ENCODE measurements around the gene CACNA2D4. TPM values are rescaled to one million over a fixed set of nuclear protein-coding genes. Genes with fewer than 3 reads are reported as not detected.

CACNA2D4 gene
- total RNA-seq, 1 donor from 2014 or later: 0.45 TPM

DNA sequence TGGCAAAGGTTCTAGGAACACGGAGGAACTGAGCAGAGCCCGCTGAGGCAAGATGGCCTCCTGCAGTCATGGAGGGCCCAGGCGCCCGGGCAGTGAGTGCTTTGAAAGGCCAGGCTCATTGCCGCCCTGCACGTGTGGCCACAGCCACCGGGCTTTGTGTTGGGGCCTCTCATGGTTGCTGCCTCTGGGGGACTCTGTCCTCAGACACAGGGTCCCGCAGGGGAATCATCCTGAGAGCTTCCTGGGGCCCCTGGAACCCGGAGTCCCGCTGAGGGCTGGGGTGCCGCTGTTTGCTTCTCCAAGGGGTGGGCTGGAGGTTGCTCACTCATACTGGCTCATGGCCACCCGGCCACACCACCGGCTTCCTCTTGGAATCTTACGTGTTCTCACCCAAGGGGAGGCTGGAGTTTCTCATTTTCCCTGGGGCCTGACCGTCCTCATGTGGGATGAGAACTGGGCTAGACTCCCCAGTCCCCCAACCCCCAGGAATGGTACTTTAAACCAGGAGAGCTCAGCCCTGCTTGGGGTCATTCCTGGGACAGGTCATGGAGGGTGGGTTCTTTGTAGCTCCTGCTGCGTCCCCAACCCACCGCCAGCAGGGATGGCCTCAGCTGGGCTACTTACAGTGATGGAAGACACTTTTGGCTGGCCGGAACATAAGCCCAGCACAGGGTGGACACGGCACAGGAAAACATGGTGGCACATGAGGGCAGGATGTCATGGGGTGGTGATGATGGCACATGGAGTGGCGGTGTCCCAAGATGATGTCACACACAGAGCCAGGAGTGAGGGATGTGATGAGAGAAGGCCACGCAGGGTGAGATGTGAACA, 119.2 kb downstream of the CACNA2D4 start:
- no peak overlapping the region for H3K4me3 Mint-ChIP-seq
- TF ChIP-seq CTCF (IDR thresholded peaks at IDR 0.05; ENCODE audit: unreplicated experiment): no peak
- H3K9me3 Mint-ChIP-seq: no peaks in the 10 kb centered on the region
- no peaks in the 10 kb centered on the region for H3K27me3 Mint-ChIP-seq (ENCODE audit: low read depth)
- no peak for DNase-seq (ENCODE audit: low spot score in 2 of 2, unreplicated experiment in 2 of 2)
- peaks cover 6% of the 10 kb centered on the region for H3K4me1 Mint-ChIP-seq
- H3K36me3 Mint-ChIP-seq: no peaks in the 10 kb centered on the region
- H3K27ac Mint-ChIP-seq: no peak overlapping the region

DNA sequence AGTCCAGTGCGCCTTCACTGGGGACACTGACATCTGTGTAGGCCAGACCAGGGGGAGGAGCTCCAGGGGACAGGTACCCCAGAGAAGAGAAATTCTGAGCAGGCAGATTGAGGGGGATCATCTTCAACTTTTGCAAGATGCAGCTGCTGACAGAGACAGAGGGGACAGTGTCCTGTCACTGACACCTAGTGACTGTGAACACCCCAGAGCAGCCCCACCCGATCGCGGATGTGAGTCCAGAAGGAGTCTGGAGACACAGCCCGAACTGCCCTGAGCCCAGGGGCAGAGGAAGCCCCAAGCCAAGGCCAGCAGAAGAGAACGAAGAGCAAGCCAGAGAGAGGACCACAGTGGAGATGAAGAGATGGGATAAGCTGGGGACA, 119.8 kb downstream of the CACNA2D4 start:
- Mint-ChIP-seq H3K36me3 (no peaks in the 10 kb centered on the region), H3K4me3 (no peak overlapping the region), H3K4me1 (peaks cover 6% of the 10 kb centered on the region), H3K27ac (no peak overlapping the region), H3K9me3 (no peaks in the 10 kb centered on the region), H3K27me3 (ENCODE audit: low read depth) (no peaks in the 10 kb centered on the region)
- TF ChIP-seq CTCF (IDR thresholded peaks at IDR 0.05; ENCODE audit: unreplicated experiment): no peak
- DNase-seq (ENCODE audit: low spot score in 2 of 2, unreplicated experiment in 2 of 2): no peak

DNA sequence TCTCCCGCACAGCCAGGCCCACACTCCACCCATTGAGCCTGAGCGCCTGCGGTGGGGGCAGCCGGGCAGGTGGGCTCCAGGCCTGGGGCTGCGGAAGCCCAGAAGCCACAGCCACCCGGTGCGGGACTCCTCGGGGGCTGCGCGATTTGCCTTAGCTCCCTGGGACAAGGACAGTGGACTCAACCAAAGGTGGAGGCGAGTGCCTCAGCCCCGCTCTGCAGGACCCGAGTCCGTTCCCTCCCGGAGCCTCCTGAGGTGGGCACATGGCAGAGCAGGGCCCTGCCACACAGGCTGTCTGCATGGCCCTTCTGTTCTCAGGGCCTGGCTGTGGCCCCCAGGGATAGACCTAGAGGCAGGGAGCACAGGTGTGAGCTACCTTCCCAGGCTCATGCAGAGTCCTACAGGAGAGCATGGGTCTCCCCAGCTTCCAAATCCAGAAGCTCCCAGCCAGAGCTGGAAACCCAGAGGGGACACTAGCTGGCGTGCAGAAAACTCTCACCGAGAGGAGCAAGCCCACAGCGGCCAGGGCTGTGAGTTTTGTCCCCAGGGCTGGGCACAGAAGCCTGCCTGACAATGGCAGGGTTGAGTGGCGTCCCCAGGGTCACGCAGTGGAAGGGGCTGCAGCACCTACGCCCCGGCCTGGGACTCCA, 120.3 kb downstream of the CACNA2D4 start:
- no peak for DNase-seq (ENCODE audit: low spot score in 2 of 2, unreplicated experiment in 2 of 2)
- peaks cover 6% of the 10 kb centered on the region for H3K4me1 Mint-ChIP-seq
- H3K9me3 Mint-ChIP-seq: no peaks in the 10 kb centered on the region
- no peak overlapping the region for H3K4me3 Mint-ChIP-seq
- no peak overlapping the region for H3K27ac Mint-ChIP-seq
- no peaks in the 10 kb centered on the region for H3K27me3 Mint-ChIP-seq (ENCODE audit: low read depth)
- no peak for TF ChIP-seq CTCF (IDR thresholded peaks at IDR 0.05; ENCODE audit: unreplicated experiment)
- H3K36me3 Mint-ChIP-seq: no peaks in the 10 kb centered on the region

DNA sequence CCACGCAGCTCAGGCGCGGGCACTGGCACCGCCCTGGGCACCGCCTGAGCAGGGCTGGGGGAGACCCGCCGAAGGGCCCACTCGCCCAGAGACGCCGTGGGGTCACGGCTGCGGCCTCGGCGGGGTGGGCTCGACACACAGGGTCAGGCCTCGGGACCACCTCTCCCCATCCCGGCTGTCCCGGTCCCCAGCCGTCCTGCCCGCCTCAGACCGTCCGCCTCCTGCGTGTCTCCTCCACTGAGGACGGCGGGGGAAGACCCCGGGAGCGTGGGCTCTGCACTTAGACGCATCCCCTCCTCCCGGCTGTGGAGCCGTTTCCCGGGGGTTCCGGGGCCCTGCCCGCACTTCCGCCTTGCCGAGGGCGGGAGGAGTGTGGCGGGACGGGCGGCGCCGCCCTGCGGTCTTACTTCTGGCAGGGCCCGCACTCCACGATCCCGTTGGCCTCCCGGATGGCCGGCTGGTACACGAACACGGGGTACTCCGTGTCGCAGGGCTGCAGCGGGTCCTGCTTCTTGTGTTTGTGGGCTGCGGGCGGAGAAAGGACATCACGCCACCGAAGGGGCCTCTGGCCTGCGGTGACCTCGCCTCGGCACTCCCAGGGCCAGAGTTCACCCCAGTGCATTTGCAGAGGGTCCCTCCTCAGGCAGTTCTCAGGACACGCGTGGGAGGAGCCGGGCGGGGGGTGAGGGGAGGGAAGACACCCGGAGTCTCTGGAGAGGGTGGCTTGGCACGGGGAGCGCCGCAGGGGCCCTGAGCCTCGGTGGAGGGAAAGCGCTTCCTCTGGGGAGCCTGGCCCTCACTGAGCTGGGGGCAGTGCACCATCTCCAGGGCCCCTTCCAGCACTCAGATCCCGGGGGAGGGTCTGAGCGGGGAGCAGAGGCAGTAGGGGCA, 121.2 kb downstream of the CACNA2D4 start:
- Mint-ChIP-seq H3K27me3 (ENCODE audit: low read depth) (no peaks in the 10 kb centered on the region), H3K4me1 (peaks cover 6% of the 10 kb centered on the region), H3K27ac (no peak overlapping the region), H3K4me3 (no peak overlapping the region), H3K36me3 (no peaks in the 10 kb centered on the region), H3K9me3 (no peaks in the 10 kb centered on the region)
- DNase-seq (ENCODE audit: low spot score in 2 of 2, unreplicated experiment in 2 of 2): peak in 1 of 2 experiments; percentile 25
- TF ChIP-seq CTCF (IDR thresholded peaks at IDR 0.05; ENCODE audit: unreplicated experiment): no peak

GRCh38 chr12:1796515-1797010, 121.9 kb downstream of the CACNA2D4 start:
- TF ChIP-seq CTCF (IDR thresholded peaks at IDR 0.05; ENCODE audit: unreplicated experiment): no peak
- no peak for DNase-seq (ENCODE audit: low spot score in 2 of 2, unreplicated experiment in 2 of 2)
- H3K27me3 Mint-ChIP-seq (ENCODE audit: low read depth): no peaks in the 10 kb centered on the region
- H3K4me3 Mint-ChIP-seq: peak overlapping the region; percentile 43
- H3K36me3 Mint-ChIP-seq: no peaks in the 10 kb centered on the region
- peaks cover 6% of the 10 kb centered on the region for H3K4me1 Mint-ChIP-seq
- H3K27ac Mint-ChIP-seq: no peak overlapping the region
- H3K9me3 Mint-ChIP-seq: no peaks in the 10 kb centered on the region
